HG03135 (cell line): Measurements from ENCODE around the gene HIVEP2.
A peak's percentile ranks its signal among the peaks of the same experiment; 100 is the strongest.

Experiments used
- ATAC-seq: cut with Tn5 transposase; IDR thresholded peaks from one replicate; pipeline ENCODE4 v1.9.1; 2021; ENCODE audit warnings: mild to moderate bottlenecking, moderate library complexity; ENCODE audit not compliant: unreplicated experiment

The HIVEP2 gene

DNA sequence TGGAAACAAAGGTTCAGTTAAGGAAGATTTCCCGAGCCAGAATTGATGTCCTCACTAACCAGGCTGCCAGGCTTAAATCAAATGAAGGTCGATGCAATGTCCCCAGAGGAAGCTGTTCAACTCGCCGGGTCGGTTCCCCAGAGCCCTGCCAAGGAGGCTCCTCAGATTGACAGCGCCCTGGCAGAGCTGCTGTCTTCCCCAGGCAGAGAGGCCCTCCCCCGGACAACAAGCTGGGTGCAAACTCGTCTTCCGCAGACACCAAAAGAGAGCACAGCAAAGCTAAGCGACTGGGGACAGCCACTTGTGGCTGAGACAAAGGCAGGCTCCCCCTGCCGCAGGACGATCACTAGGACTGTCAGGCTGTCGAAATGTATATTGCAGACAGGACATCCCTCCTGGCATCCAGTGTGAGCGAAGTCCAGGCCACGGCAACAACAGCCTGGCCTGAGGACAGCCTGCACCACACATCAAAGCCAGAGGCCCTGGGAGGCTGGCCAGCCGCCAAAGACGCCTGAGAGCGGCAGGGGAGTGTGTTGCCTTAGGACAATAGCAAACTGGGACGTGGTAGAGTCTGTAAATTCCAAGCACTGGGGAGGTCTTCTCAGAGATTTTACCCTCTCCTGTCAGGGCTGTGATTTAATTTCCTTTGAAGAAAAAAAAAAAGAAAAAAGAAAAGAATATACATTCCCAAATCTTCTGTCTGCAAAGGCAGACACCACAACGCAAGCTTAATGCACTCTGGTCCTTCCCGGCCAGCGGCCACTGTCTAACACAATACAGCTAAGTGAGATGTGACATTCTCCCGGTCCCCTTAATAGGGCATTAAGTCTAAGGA lies 99.1 kb downstream of the HIVEP2 start:
- no peak for ATAC-seq

DNA sequence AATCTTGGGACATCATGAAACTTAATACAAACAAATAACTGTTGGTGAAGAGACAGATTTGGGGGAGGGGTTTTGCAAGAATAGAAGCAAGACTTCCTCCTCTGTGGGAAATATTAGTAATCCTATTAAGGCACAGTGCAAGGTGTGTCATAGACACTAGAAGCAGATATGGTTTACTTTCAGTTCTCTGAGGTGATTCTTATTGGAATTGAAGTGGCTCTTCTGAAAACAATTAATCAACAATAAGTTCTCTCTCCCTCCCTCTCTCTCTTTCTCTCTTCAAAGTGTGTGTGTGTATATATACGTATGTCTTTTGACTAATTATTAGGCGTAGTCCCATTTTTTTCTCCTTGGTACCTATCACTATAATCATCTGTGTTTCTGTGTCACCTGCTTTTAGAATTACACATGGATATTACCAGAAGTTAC lies 99.8 kb downstream of the HIVEP2 start:
- peak; percentile 33 for ATAC-seq

DNA sequence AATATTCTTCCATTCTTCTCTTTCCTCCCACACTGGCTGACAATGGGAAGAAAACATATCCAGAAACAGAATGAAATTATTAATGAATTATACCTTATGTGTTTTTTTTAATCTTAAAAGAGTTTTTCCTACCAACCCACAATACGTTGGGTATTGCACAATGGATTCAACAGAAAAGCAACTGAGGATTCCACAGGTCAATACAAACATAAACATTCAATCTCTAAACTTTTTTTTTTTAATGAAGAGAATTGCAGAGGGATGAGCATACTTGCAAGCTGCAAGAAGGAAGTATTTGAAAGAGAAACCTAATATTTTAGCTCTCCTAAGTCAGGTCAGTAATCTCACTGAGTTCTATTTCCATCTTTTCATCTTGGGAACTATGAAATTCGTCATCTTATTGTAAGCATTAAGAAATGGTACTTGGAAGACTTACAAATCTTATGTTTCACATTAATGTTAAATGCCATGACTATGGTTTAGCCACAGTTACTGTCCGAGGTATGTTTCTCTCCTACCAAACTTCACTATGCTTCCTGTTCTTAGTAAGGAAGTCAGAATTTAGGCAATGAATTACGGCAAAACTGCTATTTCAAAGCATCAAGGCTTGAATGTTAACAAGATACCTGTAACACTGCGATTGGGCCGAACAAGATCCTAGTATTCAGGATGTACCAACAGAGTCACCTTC lies 100.8 kb downstream of the HIVEP2 start:
- ATAC-seq: no peak

DNA sequence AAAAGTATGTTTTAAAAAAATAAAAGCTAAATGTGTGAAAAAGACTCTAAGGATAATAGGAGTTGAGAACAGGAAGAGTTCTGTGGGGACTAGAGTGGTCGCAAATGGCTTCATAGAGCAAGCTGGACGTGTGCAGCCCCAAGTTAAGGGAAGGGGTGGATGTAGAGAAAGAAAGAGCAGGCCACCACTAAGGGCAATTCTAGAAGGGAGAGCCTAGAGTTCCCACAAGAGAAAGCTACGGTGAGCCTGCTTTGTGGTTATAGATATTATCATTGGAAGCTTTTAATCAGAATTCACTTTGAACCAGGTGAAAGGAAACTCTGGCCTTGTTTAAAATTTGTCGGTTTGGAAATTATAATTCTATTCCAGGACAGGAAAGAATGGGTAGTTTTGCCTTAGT lies 101.6 kb downstream of the HIVEP2 start:
- no peak for ATAC-seq

DNA sequence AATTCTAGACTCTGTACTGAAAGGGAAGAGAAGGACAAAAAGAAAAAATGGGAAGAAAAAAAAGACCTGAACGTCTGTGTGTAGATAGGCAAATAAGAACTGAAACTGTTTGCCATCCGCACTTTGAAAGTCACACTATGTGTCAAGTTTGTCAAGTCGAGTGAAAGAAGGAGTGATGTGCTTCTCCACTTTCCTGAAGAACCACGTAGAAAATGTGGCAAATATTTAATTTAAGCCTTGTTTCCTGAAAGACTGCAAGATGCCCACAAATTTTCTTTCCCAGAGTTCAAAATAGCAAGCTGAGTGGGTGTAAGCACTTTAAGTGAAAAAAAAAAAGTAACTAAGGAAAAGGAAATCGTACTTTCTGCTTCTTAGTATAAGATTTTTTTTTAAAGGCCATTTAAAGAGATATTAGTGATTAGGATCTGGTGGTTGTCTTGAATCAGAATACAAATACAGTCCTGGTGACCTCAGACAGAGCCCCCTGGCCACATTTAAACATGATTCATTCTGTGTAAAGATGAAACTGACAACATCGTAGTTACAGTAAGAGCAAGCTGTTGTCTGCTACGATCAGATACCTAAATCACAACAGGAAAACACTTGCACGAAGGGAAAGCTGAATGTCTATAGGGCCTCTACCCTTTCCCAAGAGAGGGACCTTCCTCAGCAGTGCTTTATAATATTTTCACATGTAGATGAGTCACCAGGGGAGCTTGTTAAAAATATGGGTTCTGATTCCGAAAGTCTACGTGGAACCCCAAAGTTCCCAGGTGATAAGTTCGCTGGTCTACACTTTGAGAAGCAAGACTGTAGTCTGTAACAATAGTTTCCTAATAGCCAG lies 102.3 kb downstream of the HIVEP2 start:
- ATAC-seq: peak; percentile 57

DNA sequence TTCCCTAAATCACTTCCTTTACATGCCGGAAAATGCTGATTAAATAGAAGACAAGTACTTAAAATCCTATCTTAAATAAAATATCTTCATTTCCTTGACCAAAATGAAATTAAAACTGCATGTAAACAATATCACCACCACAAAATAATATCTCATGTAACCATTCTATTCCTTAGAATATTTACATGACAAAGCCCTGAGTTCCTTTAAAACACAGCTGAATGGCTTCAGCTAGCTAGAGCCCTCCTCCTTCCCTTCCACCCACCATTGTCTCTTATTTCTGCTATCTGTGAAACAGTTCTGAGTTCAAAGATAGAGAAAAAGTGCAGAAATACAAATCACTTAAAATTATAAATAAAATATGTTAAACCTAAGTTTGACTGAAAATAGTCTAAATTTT lies 103.1 kb downstream of the HIVEP2 start:
- ATAC-seq: no peak

DNA sequence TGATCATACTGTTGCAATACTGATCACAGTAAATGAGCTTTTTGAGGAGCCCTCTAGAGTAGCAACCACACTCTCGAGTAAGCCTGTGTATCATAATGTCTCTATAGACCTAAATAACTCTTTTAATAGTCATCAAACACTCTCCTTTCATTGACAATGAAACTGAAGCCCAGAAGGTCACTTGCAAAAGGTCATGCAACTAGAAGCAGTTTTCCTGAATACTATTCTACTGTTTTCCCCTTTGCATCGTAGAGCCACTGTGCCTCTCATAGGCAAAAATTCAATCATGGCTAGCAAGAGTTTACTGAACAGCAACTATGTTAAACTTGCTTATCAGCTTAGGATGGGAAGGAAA lies 105.3 kb downstream of the HIVEP2 start:
- no peak for ATAC-seq

DNA sequence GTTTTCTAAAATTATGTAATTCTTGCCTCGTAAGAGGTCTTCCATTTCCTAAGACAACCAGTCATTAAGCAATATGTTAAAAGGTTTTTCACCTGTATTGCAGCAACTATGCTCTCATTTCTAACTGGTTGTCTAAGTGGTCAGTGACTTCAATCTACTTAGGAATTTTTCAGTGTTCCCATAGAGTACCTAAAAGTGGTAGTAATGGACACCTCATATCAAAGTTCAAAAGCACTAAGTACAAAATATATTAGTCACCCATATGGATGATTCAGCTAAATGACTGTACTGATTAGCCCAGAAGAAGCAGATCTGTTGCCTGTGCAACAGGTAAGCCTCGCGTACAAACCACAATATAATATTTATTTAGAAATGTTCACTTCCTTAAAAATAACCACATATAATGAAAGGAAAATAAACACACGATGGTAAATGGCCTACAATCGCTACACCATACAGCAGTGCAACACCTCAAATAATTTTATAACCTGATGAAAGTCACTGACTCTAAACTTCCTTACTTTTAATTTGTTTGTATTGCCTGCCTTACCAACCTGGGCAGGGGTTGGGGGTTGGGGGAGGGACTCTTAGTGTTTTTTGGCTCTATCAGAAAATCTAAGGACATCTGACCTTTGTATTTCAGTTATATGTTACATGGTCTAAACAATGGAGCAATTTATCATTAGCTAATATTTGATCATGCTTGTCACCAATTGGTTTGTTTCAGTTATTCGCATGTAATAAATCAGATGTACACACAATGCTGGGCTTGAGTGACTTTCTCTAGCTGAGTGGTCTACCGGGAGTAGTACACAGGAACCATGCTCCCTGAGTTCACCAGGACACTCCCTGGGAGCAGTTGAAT lies 105.9 kb downstream of the HIVEP2 start:
- ATAC-seq: no peak

DNA sequence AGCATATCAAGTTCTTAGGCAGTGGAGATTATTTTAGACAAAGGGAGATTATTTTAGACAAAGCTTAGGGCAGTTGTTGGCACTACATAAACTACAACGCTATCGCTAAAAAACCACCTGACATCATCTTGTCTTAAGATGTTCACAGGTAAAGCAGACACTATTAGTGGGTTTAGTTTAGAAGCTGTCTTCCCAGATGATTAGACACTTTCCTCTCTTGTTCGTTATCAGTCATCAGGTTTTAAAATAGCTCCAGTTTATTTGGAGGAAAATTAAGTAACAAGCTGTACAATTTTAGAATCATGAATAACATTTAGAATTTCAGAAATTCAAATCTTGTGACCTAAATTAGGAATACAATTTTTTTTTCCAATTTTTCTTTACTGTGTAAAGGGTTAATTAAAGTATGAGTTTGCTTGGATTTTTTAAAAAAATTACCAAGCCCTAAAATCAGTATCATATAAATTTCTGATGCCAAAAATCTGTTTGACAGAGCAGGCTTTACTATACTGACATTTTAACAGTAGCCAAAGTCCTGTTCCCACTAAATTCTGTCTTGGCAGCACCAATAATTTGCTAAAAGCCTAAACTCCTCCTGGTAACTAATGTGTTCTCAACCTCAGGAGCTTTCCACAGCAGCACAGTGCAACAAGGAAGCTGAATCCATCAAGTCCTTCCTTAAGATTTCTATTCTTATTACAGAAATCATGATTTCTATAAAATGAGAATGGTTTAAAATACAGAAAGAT lies 109.0 kb downstream of the HIVEP2 start:
- ATAC-seq: no peak

DNA sequence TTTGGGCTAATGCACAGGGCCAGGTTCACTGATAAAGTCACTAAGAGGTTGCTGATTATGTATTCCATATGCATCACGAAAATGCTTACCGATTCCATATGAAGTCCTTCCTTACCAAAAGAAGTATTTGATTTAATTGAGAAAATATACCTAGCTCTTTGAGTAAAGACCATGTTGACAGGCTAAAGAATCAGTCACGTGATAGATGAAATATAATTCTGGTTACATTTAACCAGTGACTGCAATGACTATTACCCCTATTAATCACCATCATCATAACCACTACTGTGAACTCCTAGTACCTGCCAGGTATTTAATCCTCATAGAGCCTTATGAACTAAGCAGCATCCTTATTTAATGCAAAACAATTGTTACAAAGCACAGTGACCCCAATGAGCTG lies 110.1 kb downstream of the HIVEP2 start:
- no peak for ATAC-seq

DNA sequence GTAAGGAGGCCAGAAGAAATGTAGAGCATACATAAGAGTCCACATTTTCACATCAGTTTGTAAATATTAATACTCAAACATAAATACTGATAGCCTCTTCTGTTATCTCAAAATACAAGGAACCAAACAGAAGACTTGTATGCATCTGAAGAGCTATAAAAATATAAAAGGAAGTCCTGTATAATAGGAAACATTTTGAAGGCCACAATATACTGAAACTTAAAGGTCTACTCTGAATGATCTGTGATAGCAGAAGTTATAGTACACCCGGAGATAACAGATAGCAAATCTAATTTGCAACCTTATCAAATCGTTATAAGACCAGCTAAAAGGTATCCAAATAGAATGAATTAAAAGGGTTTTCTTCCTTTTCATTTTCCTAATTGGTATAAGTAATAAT lies 111.2 kb downstream of the HIVEP2 start:
- ATAC-seq: no peak

DNA sequence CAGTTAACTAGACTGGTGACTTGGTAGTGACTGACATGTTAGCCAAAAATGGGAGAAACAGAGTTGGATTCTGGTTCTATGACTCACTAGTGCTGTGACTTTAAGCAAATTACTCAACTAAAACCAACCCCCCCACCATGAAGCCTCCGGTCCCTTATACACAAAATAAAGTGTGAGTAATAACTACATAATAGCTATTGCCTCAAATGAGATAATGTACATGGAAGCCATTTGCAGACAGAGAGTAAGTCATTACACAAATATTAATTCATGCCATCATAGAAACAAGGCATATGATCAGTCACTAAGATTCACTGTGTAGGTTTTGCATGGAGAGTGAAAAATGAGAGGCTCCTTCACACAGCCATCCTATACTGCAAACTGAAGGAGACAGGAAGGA lies 111.9 kb downstream of the HIVEP2 start:
- no peak for ATAC-seq

DNA sequence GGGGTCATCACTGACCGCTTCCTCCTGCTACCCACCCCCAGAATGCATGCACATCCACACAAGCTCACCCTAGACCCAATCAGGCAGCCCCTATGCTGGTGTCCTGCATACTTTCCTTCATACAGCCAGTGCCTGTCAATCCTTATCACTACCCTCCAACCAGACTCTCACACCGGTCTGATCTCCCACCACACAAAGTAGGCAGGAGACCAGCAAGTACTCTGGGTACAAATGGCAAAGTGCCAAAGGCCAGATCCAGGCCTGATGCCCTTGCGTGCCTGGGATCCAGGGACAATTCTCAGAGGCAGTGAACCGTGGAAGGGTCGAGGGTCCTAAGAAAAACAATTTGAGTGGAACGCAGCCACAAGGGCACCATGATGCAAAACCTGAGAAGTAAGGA lies 114.2 kb downstream of the HIVEP2 start:
- no peak for ATAC-seq

DNA sequence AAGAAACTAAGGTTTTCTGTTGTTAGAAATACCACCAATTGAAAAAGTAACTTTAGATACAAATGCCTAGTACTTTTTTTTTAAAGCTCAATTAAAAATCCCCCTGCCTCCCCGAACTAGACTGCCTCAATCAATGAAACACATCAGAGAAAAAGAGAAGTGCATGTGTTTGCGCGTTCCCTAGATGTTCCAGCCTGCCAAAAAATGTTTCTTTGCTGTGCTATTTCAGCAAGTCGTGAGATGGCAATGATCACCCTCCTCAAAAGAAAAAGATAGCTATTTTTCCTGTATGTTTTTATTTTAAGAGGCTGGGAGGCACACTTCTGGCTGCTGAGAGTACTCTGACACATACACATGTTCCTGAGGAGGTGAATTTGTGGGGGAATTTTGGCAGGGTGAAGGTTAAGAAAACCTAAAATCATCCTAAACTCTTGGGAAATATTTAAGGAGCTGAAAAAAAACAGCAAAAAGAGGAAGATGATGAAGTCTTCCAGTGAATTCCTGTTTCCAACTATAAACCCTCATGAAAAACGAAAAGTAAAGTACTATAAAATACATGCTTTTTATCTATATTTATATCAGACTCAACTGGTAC lies 114.8 kb downstream of the HIVEP2 start:
- ATAC-seq: no peak

DNA sequence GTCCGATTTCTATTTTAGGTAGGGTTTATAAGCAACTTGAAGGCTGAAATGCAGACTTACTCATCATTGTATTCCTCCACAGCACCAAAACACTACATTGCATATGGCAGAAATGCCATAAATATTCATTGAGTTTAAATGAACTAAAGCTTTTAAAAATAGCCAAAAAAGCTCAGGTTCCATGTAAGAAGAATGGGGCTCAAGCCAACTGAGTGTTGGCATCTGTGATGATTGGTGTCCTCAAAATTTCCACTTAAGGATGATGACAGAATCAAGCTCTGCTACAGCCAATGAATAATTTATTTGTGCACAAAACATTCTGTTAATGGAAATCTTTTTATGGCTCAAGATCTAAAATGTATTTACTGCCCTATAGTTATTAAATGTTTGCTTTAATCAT lies 115.4 kb downstream of the HIVEP2 start:
- no peak for ATAC-seq

DNA sequence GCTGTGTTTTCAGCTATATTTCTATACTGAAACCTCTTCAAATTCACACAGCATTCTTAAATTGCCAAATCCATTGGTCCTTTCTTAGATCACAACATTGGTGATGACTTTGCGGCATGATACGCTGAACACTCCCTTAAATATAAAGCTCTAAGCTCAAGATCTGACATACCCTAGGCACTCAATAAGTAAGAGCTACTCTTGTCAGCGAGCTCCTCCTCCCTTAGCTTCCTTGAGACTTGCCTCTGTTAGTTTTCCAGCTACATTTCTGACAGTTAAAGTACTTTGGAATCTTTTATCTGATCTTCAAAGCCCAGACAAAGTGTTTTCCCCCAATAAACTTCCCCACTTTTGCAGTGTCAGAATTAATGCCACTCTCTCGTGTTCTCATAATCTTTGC lies 117.0 kb downstream of the HIVEP2 start:
- no peak for ATAC-seq

DNA sequence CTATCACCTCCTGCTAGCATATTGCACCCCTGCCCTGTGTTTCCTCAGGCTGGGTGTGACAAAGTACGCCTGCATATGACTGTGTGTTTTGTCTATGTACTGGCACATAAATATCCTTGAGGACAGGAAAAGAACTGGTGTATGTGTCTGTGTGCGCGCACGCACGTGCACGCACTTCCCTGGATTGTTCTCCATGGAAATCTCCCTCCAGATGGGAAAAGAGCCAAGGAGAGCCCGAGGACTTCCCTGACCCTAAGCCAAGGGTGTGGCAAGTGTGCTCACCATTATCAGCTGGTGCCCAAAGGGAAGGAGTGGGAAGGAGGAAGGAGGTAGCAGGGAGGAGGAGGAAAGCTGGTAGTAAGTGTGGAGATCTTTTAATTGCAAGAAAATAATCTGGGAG lies 117.6 kb downstream of the HIVEP2 start:
- ATAC-seq: no peak

DNA sequence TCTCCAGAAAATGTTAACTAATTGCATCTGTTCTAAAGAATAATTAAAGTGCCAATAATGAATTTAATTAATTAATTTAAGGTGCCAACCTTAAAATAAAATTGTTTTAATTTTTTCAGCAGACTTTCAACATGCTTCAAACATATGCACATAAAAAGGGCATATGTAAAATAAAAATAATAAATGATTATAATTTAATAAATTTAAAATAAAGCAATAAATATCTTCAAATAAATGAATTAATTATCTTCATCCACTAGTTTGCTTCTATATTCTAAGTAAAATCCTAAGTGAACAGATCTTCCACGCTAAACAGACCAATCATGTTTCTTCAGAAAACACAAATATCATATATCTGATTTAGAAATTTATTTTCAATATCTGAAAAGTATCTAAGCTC lies 119.2 kb downstream of the HIVEP2 start:
- ATAC-seq: no peak

DNA sequence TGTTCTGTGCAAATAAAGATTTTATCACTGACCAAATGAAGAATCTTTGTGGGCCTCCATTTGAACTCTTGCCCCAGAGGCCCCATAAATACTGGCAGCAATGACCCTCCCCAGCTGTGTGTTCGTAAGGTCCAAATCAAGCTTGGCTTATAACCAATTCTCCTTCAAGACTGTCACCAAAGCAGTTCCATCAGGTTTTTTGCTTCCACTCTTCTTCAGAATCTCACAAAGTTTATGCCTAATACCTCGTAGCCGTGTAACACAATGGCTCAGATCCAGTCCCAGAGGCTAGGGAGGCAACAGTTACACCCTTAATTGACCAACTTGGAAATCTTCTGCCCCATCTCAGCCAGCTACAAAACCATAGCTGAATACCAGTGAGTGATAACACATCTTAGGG lies 120.5 kb downstream of the HIVEP2 start:
- no peak for ATAC-seq
